GM23248 (cell line): ENCODE results near the gene MYLIP.

Experiments
- EZH2 ChIP-seq: fragments of 200-600 bp; sonication (generic); IDR thresholded peaks from 2 replicates; pipeline ENCODE4 v1.6.1; 2018; ENCODE audit warnings: antibody characterized with exemption, mild to moderate bottlenecking; ENCODE audit not compliant: insufficient read depth, poor library complexity, severe bottlenecking
- EZH2phosphoT487 ChIP-seq: fragments of 200-600 bp; sonication (generic); IDR thresholded peaks from 2 replicates; pipeline ENCODE4 v1.6.1; 2018; ENCODE audit warnings: antibody characterized with exemption, moderate library complexity, mild to moderate bottlenecking, low read depth; ENCODE audit not compliant: insufficient read depth

- TF ChIP-seq EZH2 (no peak), EZH2phosphoT487 (no peak)
Observed at GRCh38 chr6:16097382-16098171, 31.3 kb upstream of the MYLIP start.
